ENCODE measurements around the gene SYCE1L.
"Not testable (repeated sequence)": the region's sequence is repeated elsewhere in the genome, so short reads cannot be mapped to it uniquely, and the experiment has no call there.

Gene SYCE1L

GRCh38 chr16:77172951-77173350 is 26.3 kb upstream of the SYCE1L start:
- Histone ChIP-seq H2AFZ (ENCODE audit: low read length) (no peak overlapping the region), H3K27me3 (ENCODE audit: insufficient read depth, low read length, poor library complexity, severe bottlenecking) (no peaks in the 10 kb centered on the region), H3K79me2 (ENCODE audit: insufficient read depth, low read length) (no peaks in the 10 kb centered on the region), H3K4me2 (ENCODE audit: low read depth, low read length, poor library complexity, severe bottlenecking) (no peak overlapping the region), H4K20me1 (ENCODE audit: insufficient read depth, low read length, poor library complexity, severe bottlenecking) (no peaks in the 10 kb centered on the region), H3F3A (ENCODE audit: low read depth) (no peaks in the 10 kb centered on the region), H3K4me1 (ENCODE audit: insufficient read depth, low read length, poor library complexity, severe bottlenecking) (no peaks in the 10 kb centered on the region), H3K36me3 (ENCODE audit: insufficient read depth, low read length) (no peaks in the 10 kb centered on the region), H3K9ac (ENCODE audit: low read depth, low read length, poor library complexity, severe bottlenecking) (no peak overlapping the region), H3K4me3 (ENCODE audit: low read length, poor library complexity, severe bottlenecking) (no peak overlapping the region), H3K9me3 (ENCODE audit: insufficient read depth, low read depth, low read length) (no peaks in the 10 kb centered on the region), H3K9me2 (replicated peaks; ENCODE audit: low read depth, low read length) (no peaks in the 10 kb centered on the region)
- TF ChIP-seq CTCF (conservative IDR thresholded peaks at IDR 0.05; ENCODE audit: low read length) (no peak), EZH2phosphoT487 (IDR thresholded peaks at IDR 0.05; ENCODE audit: borderline replicate concordance) (no peak)

GRCh38 chr16:77183137-77183536 is 16.1 kb upstream of the SYCE1L start:
- no peak overlapping the region for H3K4me3 ChIP-seq (ENCODE audit: low read length, poor library complexity, severe bottlenecking)
- H3K36me3 ChIP-seq (ENCODE audit: insufficient read depth, low read length): no peaks in the 10 kb centered on the region
- no peaks in the 10 kb centered on the region for H3K4me1 ChIP-seq (ENCODE audit: insufficient read depth, low read length, poor library complexity, severe bottlenecking)
- no peaks in the 10 kb centered on the region for H3K9me2 ChIP-seq (replicated peaks; ENCODE audit: low read depth, low read length)
- no peaks in the 10 kb centered on the region for H3K9me3 ChIP-seq (ENCODE audit: insufficient read depth, low read depth, low read length)
- TF ChIP-seq EZH2phosphoT487 (IDR thresholded peaks at IDR 0.05; ENCODE audit: borderline replicate concordance) (no peak), CTCF (conservative IDR thresholded peaks at IDR 0.05; ENCODE audit: low read length) (no peak)
- H3K27me3 ChIP-seq (ENCODE audit: insufficient read depth, low read length, poor library complexity, severe bottlenecking): no peaks in the 10 kb centered on the region
- no peak overlapping the region for H2AFZ ChIP-seq (ENCODE audit: low read length)
- H3K79me2 ChIP-seq (ENCODE audit: insufficient read depth, low read length): no peaks in the 10 kb centered on the region
- no peaks in the 10 kb centered on the region for H3F3A ChIP-seq (ENCODE audit: low read depth)
- H3K9ac ChIP-seq (ENCODE audit: low read depth, low read length, poor library complexity, severe bottlenecking): no peak overlapping the region
- no peak overlapping the region for H3K4me2 ChIP-seq (ENCODE audit: low read depth, low read length, poor library complexity, severe bottlenecking)
- no peaks in the 10 kb centered on the region for H4K20me1 ChIP-seq (ENCODE audit: insufficient read depth, low read length, poor library complexity, severe bottlenecking)

- not testable (repeated sequence) for H3K9me2 ChIP-seq (replicated peaks; ENCODE audit: low read depth, low read length); H4K20me1 ChIP-seq (ENCODE audit: insufficient read depth, low read length, poor library complexity, severe bottlenecking); H3K4me3 ChIP-seq (ENCODE audit: low read length, poor library complexity, severe bottlenecking); H3K79me2 ChIP-seq (ENCODE audit: insufficient read depth, low read length); H3K9ac ChIP-seq (ENCODE audit: low read depth, low read length, poor library complexity, severe bottlenecking); H3K36me3 ChIP-seq (ENCODE audit: insufficient read depth, low read length); H2AFZ ChIP-seq (ENCODE audit: low read length); H3K9me3 ChIP-seq (ENCODE audit: insufficient read depth, low read depth, low read length); H3K4me2 ChIP-seq (ENCODE audit: low read depth, low read length, poor library complexity, severe bottlenecking); H3K4me1 ChIP-seq (ENCODE audit: insufficient read depth, low read length, poor library complexity, severe bottlenecking); H3K27me3 ChIP-seq (ENCODE audit: insufficient read depth, low read length, poor library complexity, severe bottlenecking); H3F3A ChIP-seq (ENCODE audit: low read depth)
Observed at GRCh38 chr16:77186298-77186697, 12.9 kb upstream of the SYCE1L start.

GRCh38 chr16:77190190-77190477 is 9.1 kb upstream of the SYCE1L start:
- Histone ChIP-seq H3K27me3 (ENCODE audit: insufficient read depth, low read length, poor library complexity, severe bottlenecking) (no peaks in the 10 kb centered on the region), H2AFZ (ENCODE audit: low read length) (peak overlapping the region; percentile 95), H3K9me2 (replicated peaks; ENCODE audit: low read depth, low read length) (no peaks in the 10 kb centered on the region), H3K36me3 (ENCODE audit: insufficient read depth, low read length) (peaks cover 7% of the 10 kb centered on the region; the same call in 1 of the 2 replicates), H3K9ac (ENCODE audit: low read depth, low read length, poor library complexity, severe bottlenecking) (peak overlapping the region; percentile 95), H3F3A (ENCODE audit: low read depth) (no peaks in the 10 kb centered on the region), H3K4me1 (ENCODE audit: insufficient read depth, low read length, poor library complexity, severe bottlenecking) (peaks cover 27% of the 10 kb centered on the region), H4K20me1 (ENCODE audit: insufficient read depth, low read length, poor library complexity, severe bottlenecking) (peaks cover 32% of the 10 kb centered on the region), H3K4me3 (ENCODE audit: low read length, poor library complexity, severe bottlenecking) (peak overlapping the region; percentile 99), H3K79me2 (ENCODE audit: insufficient read depth, low read length) (peaks cover 40% of the 10 kb centered on the region), H3K4me2 (ENCODE audit: low read depth, low read length, poor library complexity, severe bottlenecking) (peak overlapping the region; percentile 66), H3K9me3 (ENCODE audit: insufficient read depth, low read depth, low read length) (no peaks in the 10 kb centered on the region)
- no peak for TF ChIP-seq CTCF (conservative IDR thresholded peaks at IDR 0.05; ENCODE audit: low read length)
- TF ChIP-seq EZH2phosphoT487 (IDR thresholded peaks at IDR 0.05; ENCODE audit: borderline replicate concordance): no peak

Measured in Loucy (cell line).